Loucy (cell line): ENCODE data around the gene MATCAP1.

Experiments
- H2AFZ ChIP-seq: fragments of 200-600 bp; sonication (generic); 2 replicates; pipeline ENCODE4 v1.6.0; 2016; ENCODE audit warnings: antibody characterized with exemption, mild to moderate bottlenecking, low read length, moderate library complexity
- H3F3A ChIP-seq: fragments of 200-600 bp; 2 replicates; pipeline ENCODE4 v1.6.0; 2016; ENCODE audit warnings: antibody characterized with exemption, low read depth, mild to moderate bottlenecking
- H3K27me3 ChIP-seq: fragments of 200-600 bp; sonication (generic); 2 replicates; pipeline ENCODE4 v1.6.1; 2014; ENCODE audit warnings: low read length, mild to moderate bottlenecking; ENCODE audit not compliant: insufficient read depth, poor library complexity, severe bottlenecking
- H3K36me3 ChIP-seq: fragments of 200-600 bp; sonication (generic); 2 replicates; pipeline ENCODE4 v1.6.1; 2016; ENCODE audit warnings: low read length; ENCODE audit not compliant: insufficient read depth
- H3K4me1 ChIP-seq: fragments of 200-600 bp; sonication (generic); 2 replicates; pipeline ENCODE4 v1.5.1; 2014; ENCODE audit warnings: low read length, mild to moderate bottlenecking; ENCODE audit not compliant: insufficient read depth, poor library complexity, severe bottlenecking
- H3K4me2 ChIP-seq: fragments of 200-600 bp; sonication (generic); 2 replicates; pipeline ENCODE4 v1.6.0; 2014; ENCODE audit warnings: antibody characterized with exemption, low read length, low read depth, mild to moderate bottlenecking; ENCODE audit not compliant: poor library complexity, severe bottlenecking
- H3K4me3 ChIP-seq: fragments of 200-600 bp; sonication (generic); 2 replicates; pipeline ENCODE4 v1.5.1; 2014; ENCODE audit warnings: low read length, mild to moderate bottlenecking, mixed read lengths; ENCODE audit not compliant: poor library complexity, severe bottlenecking
- H3K79me2 ChIP-seq: fragments of 200-600 bp; sonication (generic); 2 replicates; pipeline ENCODE4 v1.6.1; 2014; ENCODE audit warnings: low read length; ENCODE audit not compliant: insufficient read depth
- H3K9ac ChIP-seq: fragments of 200-600 bp; sonication (generic); 2 replicates; pipeline ENCODE4 v1.6.0; 2014; ENCODE audit warnings: mild to moderate bottlenecking, low read depth, low read length, moderate library complexity; ENCODE audit not compliant: poor library complexity, severe bottlenecking
- H3K9me2 ChIP-seq: fragments of 200-600 bp; sonication (generic); replicated peaks from 2 replicates; pipeline ENCODE4 v1.6.1; 2016; ENCODE audit warnings: low read depth, low read length, mixed read lengths
- H3K9me3 ChIP-seq: fragments of 200-600 bp; sonication (generic); 2 replicates; pipeline ENCODE4 v1.6.1; 2014; ENCODE audit warnings: mild to moderate bottlenecking, antibody characterized with exemption, low read length, low read depth; ENCODE audit not compliant: insufficient read depth
- H4K20me1 ChIP-seq: fragments of 200-600 bp; sonication (generic); 2 replicates; pipeline ENCODE4 v1.6.0; 2014; ENCODE audit warnings: antibody characterized with exemption, low read length, mild to moderate bottlenecking; ENCODE audit not compliant: insufficient read depth, poor library complexity, severe bottlenecking
- EZH2phosphoT487 ChIP-seq: fragments of 200-600 bp; IDR thresholded peaks from 2 replicates; pipeline ENCODE4 v1.6.1; 2018; ENCODE audit warnings: antibody characterized with exemption, mild to moderate bottlenecking, moderate library complexity, borderline replicate concordance
- TF ChIP-seq, protein P1 (sequence below): fragments of 200-600 bp; sonication (generic); conservative IDR thresholded peaks from 2 replicates; pipeline ENCODE4 v1.5.1; 2014; ENCODE audit warnings: mild to moderate bottlenecking, antibody characterized with exemption, low read length

Gene MATCAP1

DNA sequence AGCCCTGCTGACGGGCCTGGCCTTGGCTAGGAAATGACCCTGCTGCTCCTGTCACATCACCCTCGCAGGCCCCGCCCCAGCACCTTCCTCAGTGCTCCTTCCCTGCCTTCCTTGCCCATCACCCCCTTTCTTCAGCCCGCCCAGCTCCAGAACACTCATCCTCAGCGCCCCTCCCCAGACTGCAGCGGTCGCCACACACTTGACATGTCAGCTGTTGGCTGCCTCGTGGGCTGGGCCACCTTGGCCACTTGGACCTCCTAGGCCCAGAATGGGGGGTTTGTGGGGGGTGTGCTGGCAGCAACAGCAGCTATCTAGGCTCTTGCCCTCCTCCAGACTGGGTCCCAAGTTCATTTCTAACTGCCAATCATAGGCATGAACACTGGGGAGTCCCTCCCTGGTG lies 25.8 kb upstream of the MATCAP1 start:
- Histone ChIP-seq H2AFZ (no peak overlapping the region), H3K27me3 (no peaks in the 10 kb centered on the region), H3F3A (no peaks in the 10 kb centered on the region), H3K9me2 (no peaks in the 10 kb centered on the region), H3K4me1 (peaks cover 4% of the 10 kb centered on the region), H3K79me2 (no peaks in the 10 kb centered on the region), H3K4me2 (no peak overlapping the region), H3K9ac (no peak overlapping the region), H3K36me3 (no peaks in the 10 kb centered on the region), H4K20me1 (no peaks in the 10 kb centered on the region), H3K9me3 (no peaks in the 10 kb centered on the region), H3K4me3 (no peak overlapping the region)
- TF ChIP-seq, protein P1, sequence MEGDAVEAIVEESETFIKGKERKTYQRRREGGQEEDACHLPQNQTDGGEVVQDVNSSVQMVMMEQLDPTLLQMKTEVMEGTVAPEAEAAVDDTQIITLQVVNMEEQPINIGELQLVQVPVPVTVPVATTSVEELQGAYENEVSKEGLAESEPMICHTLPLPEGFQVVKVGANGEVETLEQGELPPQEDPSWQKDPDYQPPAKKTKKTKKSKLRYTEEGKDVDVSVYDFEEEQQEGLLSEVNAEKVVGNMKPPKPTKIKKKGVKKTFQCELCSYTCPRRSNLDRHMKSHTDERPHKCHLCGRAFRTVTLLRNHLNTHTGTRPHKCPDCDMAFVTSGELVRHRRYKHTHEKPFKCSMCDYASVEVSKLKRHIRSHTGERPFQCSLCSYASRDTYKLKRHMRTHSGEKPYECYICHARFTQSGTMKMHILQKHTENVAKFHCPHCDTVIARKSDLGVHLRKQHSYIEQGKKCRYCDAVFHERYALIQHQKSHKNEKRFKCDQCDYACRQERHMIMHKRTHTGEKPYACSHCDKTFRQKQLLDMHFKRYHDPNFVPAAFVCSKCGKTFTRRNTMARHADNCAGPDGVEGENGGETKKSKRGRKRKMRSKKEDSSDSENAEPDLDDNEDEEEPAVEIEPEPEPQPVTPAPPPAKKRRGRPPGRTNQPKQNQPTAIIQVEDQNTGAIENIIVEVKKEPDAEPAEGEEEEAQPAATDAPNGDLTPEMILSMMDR, result no peak
- no peak for TF ChIP-seq EZH2phosphoT487

DNA sequence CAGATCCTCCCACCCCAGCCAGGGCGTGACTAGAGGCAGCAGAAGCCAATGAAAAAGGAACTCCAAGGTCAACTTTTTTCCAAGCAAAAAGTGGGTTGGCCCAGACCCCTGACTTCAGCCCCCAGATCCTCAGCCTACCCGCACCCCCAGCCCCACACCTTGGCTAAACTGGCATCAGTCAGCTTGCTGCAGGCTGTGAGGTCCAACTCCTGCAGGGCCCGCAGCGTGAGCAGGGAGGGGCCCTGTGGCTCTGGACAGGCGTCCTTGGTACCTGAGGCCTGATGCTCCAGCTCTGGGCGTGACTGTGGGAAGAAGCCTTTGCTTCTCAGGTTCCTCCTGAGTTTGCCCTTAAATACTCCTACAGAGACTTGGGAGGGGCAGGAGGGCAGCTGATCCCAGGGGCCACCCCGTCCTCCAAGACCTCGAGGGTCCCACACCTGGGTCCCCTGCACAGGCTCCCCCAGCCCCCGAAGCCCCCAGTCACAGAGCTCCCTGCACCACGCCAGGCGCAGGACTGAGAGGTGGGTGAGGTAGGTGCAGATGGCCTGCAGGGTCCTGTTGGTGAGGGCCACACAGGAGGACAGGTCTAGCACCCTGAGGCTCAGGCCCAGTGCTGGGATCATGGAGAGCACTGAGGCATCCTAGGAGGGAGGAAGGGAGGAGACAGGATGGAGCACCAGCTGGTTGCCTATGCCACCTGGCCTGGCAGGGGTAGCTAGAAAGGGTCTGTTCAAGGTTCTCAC lies 24.6 kb upstream of the MATCAP1 start:
- Histone ChIP-seq H3K4me2 (no peak overlapping the region), H3K4me3 (no peak overlapping the region), H3K9me3 (no peaks in the 10 kb centered on the region), H3K9me2 (no peaks in the 10 kb centered on the region), H4K20me1 (no peaks in the 10 kb centered on the region), H3K27me3 (no peaks in the 10 kb centered on the region), H3K4me1 (peaks cover 4% of the 10 kb centered on the region), H3K79me2 (no peaks in the 10 kb centered on the region), H2AFZ (no peak overlapping the region), H3K9ac (no peak overlapping the region), H3K36me3 (peaks cover 9% of the 10 kb centered on the region; the same call in 1 of the 2 replicates), H3F3A (no peaks in the 10 kb centered on the region)
- TF ChIP-seq, protein P1, result no peak
- TF ChIP-seq EZH2phosphoT487, result no peak

DNA sequence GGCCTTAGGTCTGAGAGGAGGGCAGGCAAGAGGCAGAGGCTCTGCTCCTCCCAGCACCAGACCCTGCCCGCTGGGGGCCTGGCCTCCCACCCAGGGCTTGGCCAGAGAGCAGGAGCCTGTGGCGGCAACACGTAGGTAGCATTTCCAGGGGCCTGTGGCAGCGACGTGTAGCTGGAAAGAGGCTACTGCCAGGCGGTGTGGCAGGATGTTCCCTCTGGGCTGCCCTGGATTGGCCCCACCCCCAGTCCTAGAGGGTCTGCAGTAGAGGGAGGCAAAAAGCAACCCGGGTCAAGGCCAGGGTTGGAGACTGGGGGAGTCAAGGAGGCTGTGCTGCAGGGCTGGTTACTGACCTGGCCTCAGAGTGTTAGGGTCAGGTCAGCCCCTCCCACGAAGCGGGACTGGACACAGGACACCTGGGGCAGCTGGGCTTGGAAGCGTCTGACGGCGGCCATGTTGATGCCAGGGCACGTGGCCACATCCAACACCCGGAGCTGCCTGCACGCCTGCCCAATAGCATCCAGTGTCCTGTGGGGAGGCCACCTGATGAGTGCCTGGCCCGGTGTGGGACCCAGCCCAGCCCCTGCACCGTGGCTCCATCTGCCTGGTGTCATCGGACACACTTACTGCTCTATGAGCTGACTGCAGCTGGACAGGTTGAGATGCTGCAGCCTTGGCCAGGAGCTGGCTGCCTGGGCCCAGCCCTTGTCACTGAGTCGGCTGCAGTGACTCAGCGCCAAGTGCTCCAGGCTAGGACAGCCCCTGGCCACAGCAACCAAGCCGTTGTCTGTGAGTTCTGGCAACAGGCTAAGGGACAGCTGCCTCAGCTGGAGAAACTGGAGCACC lies 23.7 kb upstream of the MATCAP1 start:
- TF ChIP-seq, protein P1, result no peak
- TF ChIP-seq EZH2phosphoT487, result no peak
- Histone ChIP-seq H3F3A (no peaks in the 10 kb centered on the region), H4K20me1 (no peaks in the 10 kb centered on the region), H3K79me2 (no peaks in the 10 kb centered on the region), H3K27me3 (no peaks in the 10 kb centered on the region), H3K4me3 (no peak overlapping the region), H3K9me2 (no peaks in the 10 kb centered on the region), H2AFZ (no peak overlapping the region), H3K4me1 (no peaks in the 10 kb centered on the region), H3K36me3 (peaks cover 17% of the 10 kb centered on the region; the same call in 1 of the 2 replicates), H3K4me2 (no peak overlapping the region), H3K9me3 (no peaks in the 10 kb centered on the region), H3K9ac (no peak overlapping the region)
